HCT116 (cell line): Measurements from ENCODE around the gene OR7C1. TPM values are rescaled to one million over a fixed set of nuclear protein-coding genes. Genes with fewer than 3 reads are reported as not detected.

Source experiments
- ATAC-seq: fragments of 200-7000 bp; cut with Tn5 transposase; 2 replicates; pipeline ENCODE4 v1.9.1; 2020; ENCODE audit warnings: mild to moderate bottlenecking, moderate library complexity
- BruUV-seq: library from RNA; stranded (reverse); fragments of 400-500 nt; replicated peaks from 2 replicates; lab custom pipeline; 2021; lab: Mats Ljungman, UMichigan
- CTCF ChIA-PET: fragments of 300-600 bp; sonication (Branson Sonifier 250); formaldehyde crosslinking; loops from one replicate; lab custom pipeline; 2021; ENCODE audit warnings: antibody characterized with exemption; lab: Charles Lee
- POLR2A ChIA-PET: fragments of 300-600, 350-600 bp; sonication (Branson Sonifier 250); formaldehyde crosslinking; loops from one replicate; lab custom pipeline; 2021; ENCODE audit warnings: antibody characterized with exemption; lab: Charles Lee
- RAD21 ChIA-PET, 2 experiments: fragments of 300-600 bp; sonication (Branson Sonifier 250); formaldehyde crosslinking; loops; one replicate each; lab custom pipeline; 2023; ENCODE audit warnings: low total read pairs in 2 of 2; ENCODE audit not compliant: uncharacterized antibody in 2 of 2, unreplicated experiment in 2 of 2, low non-redundant PET in 1 of 2; lab: Charles Lee
- DNase-seq: peaks from one replicate; pipeline ENCODE4 v3.0.0-alpha.2; 2010; ENCODE audit warnings: low read depth, low spot score
- H2AFZ ChIP-seq: fragments of 200-600 bp; shearing (Covaris generic), sonication (generic); 2 replicates; pipeline ENCODE4 v1.6.1; 2017; ENCODE audit warnings: low read depth, mixed run types, mixed read lengths, antibody characterized with exemption, low read length; ENCODE audit not compliant: poor library complexity, severe bottlenecking
- H3K27ac ChIP-seq: 2 replicates; pipeline ENCODE4 v1.5.1; 2012; ENCODE audit warnings: low read depth, low read length
- H3K27me3 ChIP-seq: fragments of 200-600 bp; sonication (generic); 2 replicates; pipeline ENCODE4 v1.6.1; 2016; ENCODE audit warnings: mixed run types, low read length, mixed read lengths; ENCODE audit not compliant: insufficient read depth
- H3K36me3 ChIP-seq, 2 experiments: fragments of 200-500 bp in 1 of 2; fragments of 200-600 bp in 1 of 2; sonication (Bioruptor generic) in 1 of 2; sonication (generic) in 1 of 2; 2 replicates each; pipeline versions ENCODE4 v1.5.1 to v1.6.1; 2014 to 2016; ENCODE audit warnings: low read length in 2 of 2, inconsistent platforms in 1 of 2, mixed read lengths in 1 of 2, mixed run types in 1 of 2; ENCODE audit not compliant: insufficient read depth in 2 of 2, control insufficient read depth in 1 of 2
- H3K4me1 ChIP-seq, 2 experiments: fragments of 200-600 bp in 1 of 2; sonication (generic) in 1 of 2; 2 replicates each; pipeline versions ENCODE4 v1.5.1 to v1.6.1; 2012 to 2017; ENCODE audit warnings: low read length in 2 of 2, inconsistent platforms in 1 of 2, mild to moderate bottlenecking in 1 of 2, mixed read lengths in 1 of 2, mixed run types in 1 of 2, moderate library complexity in 1 of 2; ENCODE audit not compliant: insufficient read depth in 2 of 2, control insufficient read depth in 1 of 2
- H3K4me2 ChIP-seq: fragments of 200-600 bp; sonication (generic); 2 replicates; pipeline ENCODE4 v1.6.1; 2017; ENCODE audit warnings: mixed run types, low read length, mixed read lengths
- H3K4me3 ChIP-seq, 2 experiments: fragments of 200-600 bp in 1 of 2; sonication (generic) in 1 of 2; replicated peaks in 1 of 2; 2 replicates each; pipeline ENCODE4 v1.5.1; 2011 to 2016; ENCODE audit warnings: low read length in 2 of 2, control low read depth in 1 of 2, low read depth in 1 of 2, mild to moderate bottlenecking in 1 of 2, mixed read lengths in 1 of 2, mixed run types in 1 of 2
- H3K79me2 ChIP-seq: fragments of 200-600 bp; sonication (generic); 2 replicates; pipeline ENCODE4 v1.6.1; 2017; ENCODE audit warnings: mild to moderate bottlenecking, mixed run types, low read length, moderate library complexity, mixed read lengths; ENCODE audit not compliant: insufficient read depth
- H3K9ac ChIP-seq: fragments of 200-600 bp; sonication (generic); 2 replicates; pipeline ENCODE4 v1.6.1; 2016; ENCODE audit warnings: low read length, mixed read lengths
- H3K9me2 ChIP-seq: fragments of 200-600 bp; sonication (generic), shearing (Covaris generic); 2 replicates; pipeline ENCODE4 v1.6.1; 2017; ENCODE audit warnings: mixed run types, mild to moderate bottlenecking, moderate library complexity; ENCODE audit not compliant: insufficient read depth
- H3K9me3 ChIP-seq, 2 experiments: fragments of 200-500 bp in 1 of 2; fragments of 200-600 bp in 1 of 2; sonication (Bioruptor generic) in 1 of 2; sonication (generic) in 1 of 2; 2 replicates each; pipeline ENCODE4 v1.6.1; 2014 to 2017; ENCODE audit warnings: low read length in 2 of 2, mixed read lengths in 2 of 2, inconsistent platforms in 1 of 2, low read depth in 1 of 2, mild to moderate bottlenecking in 1 of 2, mixed run types in 1 of 2, moderate library complexity in 1 of 2; ENCODE audit not compliant: control insufficient read depth in 1 of 2, insufficient read depth in 1 of 2
- H4K20me1 ChIP-seq: fragments of 200-600 bp; sonication (generic), shearing (Covaris generic); 2 replicates; pipeline ENCODE4 v1.6.1; 2017; ENCODE audit warnings: mixed run types, mild to moderate bottlenecking, moderate library complexity; ENCODE audit not compliant: insufficient read depth
- ATF3 ChIP-seq: IDR thresholded peaks from 2 replicates; pipeline ENCODE4 v1.6.1; 2012
- CBX3 ChIP-seq: IDR thresholded peaks from 2 replicates; pipeline ENCODE4 v1.6.1; 2012; ENCODE audit warnings: low read depth
- CEBPB ChIP-seq: IDR thresholded peaks from 2 replicates; pipeline ENCODE4 v1.6.1; 2012; ENCODE audit warnings: low read depth
- CTCF ChIP-seq, 3 experiments: fragments of 200-600 bp in 1 of 3; sonication (generic) in 1 of 3; IDR thresholded peaks in 2 of 3; conservative IDR thresholded peaks in 1 of 3; 2 replicates each; pipeline ENCODE4 v1.5.1; 2012 to 2017; ENCODE audit warnings: low read depth in 2 of 3, low read length in 2 of 3, antibody characterized with exemption in 1 of 3, borderline replicate concordance in 1 of 3, control low read depth in 1 of 3, mild to moderate bottlenecking in 1 of 3, mixed read lengths in 1 of 3, mixed run types in 1 of 3, moderate library complexity in 1 of 3; ENCODE audit not compliant: insufficient read depth in 1 of 3
- EGR1 ChIP-seq: IDR thresholded peaks from 2 replicates; pipeline ENCODE4 v1.6.1; 2012; ENCODE audit warnings: low read depth
- ELF1 ChIP-seq: IDR thresholded peaks from 2 replicates; pipeline ENCODE4 v1.6.1; 2012; ENCODE audit warnings: low read depth, borderline replicate concordance
- EZH2 ChIP-seq: fragments of 200-600 bp; sonication (generic); IDR thresholded peaks from 2 replicates; pipeline ENCODE4 v1.6.1; 2017; ENCODE audit warnings: antibody characterized with exemption, mixed run types
- EZH2phosphoT487 ChIP-seq: fragments of 200-600 bp; IDR thresholded peaks from 2 replicates; pipeline ENCODE4 v1.6.1; 2018; ENCODE audit warnings: antibody characterized with exemption, borderline replicate concordance
- FOSL1 ChIP-seq: IDR thresholded peaks from 2 replicates; pipeline ENCODE4 v1.6.1; 2012; ENCODE audit warnings: low read depth
- MAX ChIP-seq: IDR thresholded peaks from 2 replicates; pipeline ENCODE4 v1.6.1; 2012
- POLR2A ChIP-seq: IDR thresholded peaks from 2 replicates; pipeline ENCODE4 v1.7.0; 2011; ENCODE audit warnings: borderline replicate concordance; ENCODE audit not compliant: insufficient read depth, insufficient read length; ENCODE audit errors: extremely low read depth
- REST ChIP-seq: IDR thresholded peaks from 2 replicates; pipeline ENCODE4 v1.6.1; 2012; ENCODE audit warnings: low read depth
- SP1 ChIP-seq: IDR thresholded peaks from 2 replicates; pipeline ENCODE4 v1.6.1; 2012; ENCODE audit warnings: low read depth
- YY1 ChIP-seq: IDR thresholded peaks from 2 replicates; pipeline ENCODE4 v1.6.1; 2011; ENCODE audit warnings: low read length, low read depth, moderate library complexity, mild to moderate bottlenecking; ENCODE audit not compliant: insufficient replicate concordance; ENCODE audit errors: extremely low read depth
- ZBTB33 ChIP-seq: IDR thresholded peaks from 2 replicates; pipeline ENCODE4 v1.6.1; 2011; ENCODE audit warnings: mild to moderate bottlenecking, low read length, moderate library complexity; ENCODE audit not compliant: insufficient replicate concordance; ENCODE audit errors: extremely low read depth
- ZFX ChIP-seq: fragments of 450-650 bp; IDR thresholded peaks from 2 replicates; pipeline ENCODE4 v1.6.1; 2017
- ZNF274 ChIP-seq: fragments of 200-500 bp; sonication (Bioruptor generic); IDR thresholded peaks from 2 replicates; pipeline ENCODE4 v1.6.1; 2014; ENCODE audit warnings: mild to moderate bottlenecking, low read depth, low read length, inconsistent platforms
- intact Hi-C: fragments of 100-400 bp; cut with micrococcal nuclease; formaldehyde crosslinking; loops from 2 replicates; pipeline ENCODE4 v1.10.0; 2022
- total RNA-seq: library from RNA; stranded (reverse); gene quantifications from one replicate; pipeline ENCODE4 v1.2.1, GENCODE V29; 2021; ENCODE audit not compliant: unreplicated experiment

OR7C1 gene
- total RNA-seq, 1 experiment from 2014 or later = not detected

- H3K9me3 ChIP-seq = no peaks in the 10 kb centered on the region
- RAD21 ChIA-PET = no interaction called here
- H3K9me2 ChIP-seq = no peaks in the 10 kb centered on the region
- H3K4me2 ChIP-seq = no peak overlapping the region
- CTCF ChIA-PET = no interaction called here
- no peak overlapping the region for H2AFZ ChIP-seq
- ATAC-seq = no peak
- POLR2A ChIA-PET = no interaction called here
- H4K20me1 ChIP-seq = no peaks in the 10 kb centered on the region
- H3K27me3 ChIP-seq = 0 out of 2 replicates have a peak, but pooled peaks cover 8% of the 10 kb centered on the region
- no peaks in the 10 kb centered on the region for H3K4me1 ChIP-seq
- no TSS peak for BruUV-seq
- no peaks in the 10 kb centered on the region for H3K79me2 ChIP-seq
- H3K27ac ChIP-seq = no peak overlapping the region
- no peak overlapping the region for H3K4me3 ChIP-seq
- no peak for DNase-seq
- TF ChIP-seq CTCF (IDR thresholded peaks at IDR 0.05 in 2 of 3, conservative IDR thresholded peaks at IDR 0.05 in 1 of 3; ENCODE audit: borderline replicate concordance in 1 of 3, insufficient read depth in 1 of 3, low read depth in 2 of 3, low read length in 2 of 3) (no peak), CBX3 (no peak), EGR1 (no peak), EZH2phosphoT487 (no peak), CEBPB (no peak), ELF1 (no peak), SP1 (no peak), ZNF274 (no peak), YY1 (no peak), EZH2 (no peak), ZFX (no peak), POLR2A (no peak), ATF3 (no peak), FOSL1 (no peak), MAX (no peak), ZBTB33 (no peak), REST (no peak)
- no peak overlapping the region for H3K9ac ChIP-seq
- intact Hi-C loops = no loop called here
- no peaks in the 10 kb centered on the region for H3K36me3 ChIP-seq
These were observed 19.9 kb downstream of the OR7C1 start for GRCh38 chr19:14814982-14815652.
